IMR-90 (cell line): ENCODE measurements around the gene COL15A1. TPM values are rescaled to one million over a fixed set of nuclear protein-coding genes. Genes with fewer than 3 reads are reported as not detected.

Experiments used
- ATAC-seq: fragments of 200-7000 bp; cut with Tn5 transposase; 2 replicates; pipeline ENCODE4 v1.9.1; 2020; ENCODE audit warnings: low read depth, mild to moderate bottlenecking, moderate library complexity
- BruUV-seq: library from RNA; stranded (reverse); fragments of 400-500 nt; replicated peaks from 2 replicates; lab custom pipeline; 2021; lab: Mats Ljungman, UMichigan
- CTCF ChIA-PET: fragments of 300-600 bp; formaldehyde crosslinking; extraction: SDS; loops from one replicate; lab custom pipeline; 2021; ENCODE audit warnings: antibody characterized with exemption; lab: Yijun Ruan, JAX
- POLR2A ChIA-PET: fragments of 300-600 bp; sonication (Branson Sonifier 250); formaldehyde crosslinking; loops from one replicate; lab custom pipeline; 2022; ENCODE audit warnings: antibody characterized with exemption; ENCODE audit not compliant: unreplicated experiment; lab: Charles Lee
- DNase-seq: peaks from one replicate; pipeline ENCODE4 v3.0.0; 2013
- H2AFZ ChIP-seq: replicated peaks from 2 replicates; pipeline ENCODE3; 2013; ENCODE audit warnings: low read length, mild to moderate bottlenecking; ENCODE audit not compliant: poor library complexity
- H2AK5ac ChIP-seq: 2 replicates; pipeline ENCODE4 v1.6.1; 2013; ENCODE audit warnings: low read depth, low read length, inconsistent platforms
- H2AK9ac ChIP-seq: replicated peaks from 2 replicates; pipeline ENCODE3; 2013; ENCODE audit warnings: mild to moderate bottlenecking, low read depth, low read length, moderate library complexity; ENCODE audit not compliant: poor library complexity
- H2BK120ac ChIP-seq: 2 replicates; pipeline ENCODE4 v1.6.1; 2013; ENCODE audit warnings: low read depth, low read length, inconsistent platforms
- H2BK15ac ChIP-seq: 3 replicates; pipeline ENCODE4 v1.6.1; 2013; ENCODE audit warnings: low read depth, low read length, inconsistent platforms
- H2BK20ac ChIP-seq: 2 replicates; pipeline ENCODE4 v1.6.1; 2013; ENCODE audit warnings: low read depth, mild to moderate bottlenecking, inconsistent platforms, low read length, moderate library complexity
- H2BK5ac ChIP-seq: 2 replicates; pipeline ENCODE4 v1.6.1; 2013; ENCODE audit warnings: mild to moderate bottlenecking, low read depth, low read length, inconsistent platforms; ENCODE audit not compliant: poor library complexity, severe bottlenecking
- H3K14ac ChIP-seq: replicated peaks from 2 replicates; pipeline ENCODE4 v1.6.1; 2013; ENCODE audit warnings: low read depth, low read length, inconsistent platforms
- H3K18ac ChIP-seq: 2 replicates; pipeline ENCODE4 v1.6.1; 2013; ENCODE audit warnings: low read depth, low read length, control low read depth
- H3K23ac ChIP-seq: 2 replicates; pipeline ENCODE4 v1.6.1; 2013; ENCODE audit warnings: low read depth, low read length, inconsistent platforms
- H3K27ac ChIP-seq: 2 replicates; pipeline ENCODE4 v1.5.1; 2013; ENCODE audit warnings: mild to moderate bottlenecking, control low read depth, low read length; ENCODE audit not compliant: insufficient read depth
- H3K27me3 ChIP-seq: 2 replicates; pipeline ENCODE4 v1.6.1; 2013; ENCODE audit warnings: low read length; ENCODE audit not compliant: control insufficient read depth, insufficient read depth
- H3K36me3 ChIP-seq: 2 replicates; pipeline ENCODE4 v1.6.1; 2013; ENCODE audit warnings: low read length, mixed read lengths; ENCODE audit not compliant: control insufficient read depth, insufficient read depth
- H3K4ac ChIP-seq: 2 replicates; pipeline ENCODE4 v1.6.1; 2013; ENCODE audit warnings: low read depth, low read length, inconsistent platforms
- H3K4me1 ChIP-seq: 2 replicates; pipeline ENCODE4 v1.6.1; 2013; ENCODE audit warnings: low read length, mixed read lengths; ENCODE audit not compliant: control insufficient read depth, insufficient read depth
- H3K4me2 ChIP-seq: 2 replicates; pipeline ENCODE4 v1.6.1; 2013; ENCODE audit warnings: low read depth, mild to moderate bottlenecking, control low read depth, low read length, moderate library complexity
- H3K4me3 ChIP-seq: 2 replicates; pipeline ENCODE4 v1.5.1; 2013; ENCODE audit warnings: low read depth, mild to moderate bottlenecking, control low read depth, low read length, moderate library complexity; ENCODE audit not compliant: insufficient read depth
- H3K56ac ChIP-seq: 2 replicates; pipeline ENCODE4 v1.6.1; 2013; ENCODE audit warnings: low read length, inconsistent platforms; ENCODE audit not compliant: insufficient read depth; ENCODE audit errors: extremely low read depth
- H3K79me1 ChIP-seq, 2 experiments: 2 replicates each; pipeline ENCODE4 v1.6.1; 2013; ENCODE audit warnings: low read length in 2 of 2, inconsistent platforms in 1 of 2, low read depth in 1 of 2
- H3K9ac ChIP-seq: 2 replicates; pipeline ENCODE4 v1.6.1; 2013; ENCODE audit warnings: low read depth, low read length, control low read depth
- H3K9me1 ChIP-seq: 2 replicates; pipeline ENCODE4 v1.6.1; 2013; ENCODE audit warnings: low read length, inconsistent platforms; ENCODE audit not compliant: insufficient read depth
- H3K9me3 ChIP-seq: 2 replicates; pipeline ENCODE4 v1.6.1; 2013; ENCODE audit warnings: low read length; ENCODE audit not compliant: control insufficient read depth, insufficient read depth
- H4K20me1 ChIP-seq: 2 replicates; pipeline ENCODE4 v1.6.1; 2013; ENCODE audit warnings: low read length, inconsistent platforms; ENCODE audit not compliant: insufficient read depth
- H4K5ac ChIP-seq: 2 replicates; pipeline ENCODE4 v1.6.1; 2013; ENCODE audit warnings: mild to moderate bottlenecking, low read depth, low read length, control low read depth
- H4K8ac ChIP-seq, 2 experiments: 2 replicates each; pipeline ENCODE4 v1.6.1; 2013; ENCODE audit warnings: low read depth in 2 of 2, low read length in 2 of 2, control low read depth in 1 of 2, inconsistent platforms in 1 of 2
- H4K91ac ChIP-seq: 2 replicates; pipeline ENCODE4 v1.6.1; 2013; ENCODE audit warnings: low read depth, low read length, inconsistent platforms; ENCODE audit not compliant: insufficient read depth
- CEBPB ChIP-seq: IDR thresholded peaks from 2 replicates; pipeline ENCODE4 v1.6.1; 2012; ENCODE audit warnings: low read depth, low read length, improper control_type of control experiment
- CTCF ChIP-seq: conservative IDR thresholded peaks from 2 replicates; pipeline ENCODE4 v1.5.1; 2012; ENCODE audit warnings: mild to moderate bottlenecking, low read depth, low read length, improper control_type of control experiment
- FOS ChIP-seq: fragments of 150-350 bp; IDR thresholded peaks from 2 replicates; pipeline ENCODE4 v1.6.1; 2016; ENCODE audit warnings: low read depth, low read length
- MXI1 ChIP-seq: IDR thresholded peaks from 2 replicates; pipeline ENCODE4 v1.6.1; 2012; ENCODE audit warnings: low read depth, mild to moderate bottlenecking, low read length, moderate library complexity, borderline replicate concordance
- NFE2L2 ChIP-seq: fragments of 150-350 bp; IDR thresholded peaks from 2 replicates; pipeline ENCODE4 v1.6.1; 2016; ENCODE audit warnings: low read depth, mild to moderate bottlenecking, low read length
- POLR2A ChIP-seq: IDR thresholded peaks from 2 replicates; pipeline ENCODE4 v1.6.1; 2012; ENCODE audit warnings: mild to moderate bottlenecking, low read depth, low read length
- RCOR1 ChIP-seq: IDR thresholded peaks from 2 replicates; pipeline ENCODE4 v1.6.1; 2012; ENCODE audit warnings: mild to moderate bottlenecking, low read length, improper control_type of control experiment; ENCODE audit not compliant: insufficient replicate concordance
- RFX5 ChIP-seq: IDR thresholded peaks from 2 replicates; pipeline ENCODE4 v1.8.0; 2012; ENCODE audit warnings: low read depth, mild to moderate bottlenecking, low read length, moderate library complexity
- WGBS, 2 experiments: methylation state at CpG; one replicate each; pipeline versions ENCODE4 v1.1.5 to v1.1.7; 2013; ENCODE audit warnings: missing lambda C conversion rate in 2 of 2; ENCODE audit not compliant: insufficient read length in 1 of 2; ENCODE audit errors: extremely low coverage in 2 of 2; 5-methylcytosine and 5-hydroxymethylcytosine counted together
- dilution Hi-C: fragments of 300-500 bp; cut with HindIII; formaldehyde crosslinking; loops from one replicate; pipeline ENCODE4 v1.14.3; 2018; ENCODE audit warnings: low sequenced_read_pairs; ENCODE audit not compliant: unreplicated experiment
- in situ Hi-C: fragments of 300-500 bp; cut with MboI; formaldehyde crosslinking; loops from 3 replicates; pipeline ENCODE4 v1.14.3; 2019; ENCODE audit warnings: low sequenced_read_pairs, inconsistent platforms, mixed read lengths
- intact Hi-C: fragments of 100-400 bp; cut with micrococcal nuclease; formaldehyde crosslinking; loops from 2 replicates; pipeline ENCODE4 v1.10.0; 2022
- polyA plus RNA-seq, 3 experiments: library from polyadenylated mRNA; depleted of rRNA; stranded (reverse); fragments of >200 nt; gene quantifications; 2 replicates each; pipeline ENCODE4 v1.2.3, GENCODE V29; 2012; ENCODE audit warnings: low replicate concordance in 1 of 3
- total RNA-seq: library from RNA; depleted of rRNA; stranded (reverse); fragments of >200 nt; gene quantifications from 2 replicates; pipeline ENCODE4 v1.2.3, GENCODE V29; 2012

COL15A1 gene
- total and polyA plus RNA-seq, 2 of the 4 experiments (the other 2 are of a cell fraction): 2.2 to 3.7 TPM

DNA sequence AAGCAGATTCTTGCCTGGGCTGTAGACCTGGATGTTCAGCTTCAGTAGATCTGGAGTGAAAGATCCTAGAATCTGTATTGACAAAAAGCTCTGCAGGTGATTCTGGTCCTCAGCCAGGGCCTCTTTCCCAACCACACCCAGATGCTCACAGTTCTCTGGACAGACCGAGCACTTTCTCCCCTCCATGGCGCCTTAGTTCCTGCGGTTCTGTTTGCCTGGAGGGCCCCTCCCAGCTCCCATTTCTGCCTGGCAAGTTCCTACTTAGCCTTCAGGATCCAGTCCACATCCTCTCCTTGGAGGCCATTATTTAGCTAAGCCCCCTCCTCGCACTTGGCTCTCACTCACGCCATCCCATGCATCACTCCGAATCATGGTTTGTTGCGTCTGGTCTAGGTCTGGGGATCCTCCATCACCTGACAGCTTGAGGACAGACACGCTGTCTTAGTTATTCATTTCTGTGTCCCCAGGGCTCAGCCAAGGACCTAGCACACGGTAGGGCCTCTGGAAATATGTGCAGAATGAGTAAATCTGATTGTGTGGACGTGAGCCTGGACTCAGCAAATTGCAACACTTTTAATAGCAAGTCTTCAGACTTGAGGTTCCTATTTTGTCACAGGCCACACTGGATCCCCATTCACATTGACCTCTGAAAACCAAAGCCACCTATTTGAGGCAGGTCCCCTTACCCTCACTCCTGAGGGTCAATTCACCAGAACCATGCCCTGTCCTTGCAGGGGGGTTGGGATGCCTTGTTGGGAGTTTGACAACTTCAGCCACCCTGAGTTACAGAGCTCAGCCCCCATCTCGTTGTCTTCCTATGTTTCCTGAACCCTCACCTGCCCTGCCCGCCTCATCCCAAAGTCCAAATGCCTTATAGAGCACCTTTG lies 50.7 kb downstream of the COL15A1 start:
- Histone ChIP-seq H2BK120ac (0 out of 2 replicates have a peak overlapping the region, but pooled peaks have one; percentile 7), H3K36me3 (peaks cover 42% of the 10 kb centered on the region; the same call in 1 of the 2 replicates), H2AK5ac (peak overlapping the region; percentile 40), H2BK5ac (no peak overlapping the region), H3K18ac (no peak overlapping the region), H3K79me1 (peaks cover 0 to 3% of the 10 kb centered on the region in 2 experiments; a peak in 1 of 4 replicates), H3K56ac (no peak overlapping the region), H4K20me1 (peaks cover 8% of the 10 kb centered on the region; the same call in 1 of the 2 replicates), H3K4me3 (no peak overlapping the region), H2AFZ (peak overlapping the region; percentile 33), H4K5ac (no peak overlapping the region), H2BK15ac (no peak overlapping the region; the same call in 2 of the 3 replicates), H3K4ac (no peak overlapping the region), H3K27me3 (no peaks in the 10 kb centered on the region), H4K91ac (no peak overlapping the region), H3K4me2 (no peak overlapping the region), H2AK9ac (no peak overlapping the region), H3K4me1 (peaks cover 15% of the 10 kb centered on the region), H4K8ac (no peak overlapping the region), H3K14ac (no peak overlapping the region), H3K9ac (no peak overlapping the region), H2BK20ac (0 out of 2 replicates have a peak overlapping the region, but pooled peaks have one; percentile 29), H3K23ac (no peak overlapping the region), H3K27ac (no peak overlapping the region), H3K9me1 (peaks cover 12% of the 10 kb centered on the region), H3K9me3 (peaks cover 2% of the 10 kb centered on the region; the same call in 1 of the 2 replicates)
- DNase-seq (no peak), ATAC-seq (no peak)
- TF ChIP-seq NFE2L2: no peak
- no peak for TF ChIP-seq RCOR1
- TF ChIP-seq RFX5: no peak
- TF ChIP-seq MXI1: no peak
- no peak for TF ChIP-seq POLR2A
- no peak for TF ChIP-seq CEBPB
- TF ChIP-seq FOS: no peak
- no peak for TF ChIP-seq CTCF
- dilution Hi-C loops: no loop called here
- in situ Hi-C loops: loop anchor here (5.0 kb wide), 1 partner anchor 137 kb away; no protein-coding TSS in a partner anchor
- 88% methylated on average over 6 of the region's 12 CpGs; no CpG with 5 or more reads in 1 of the 2 experiments for WGBS, 2 experiments
- ChIA-PET CTCF (interaction anchor here (0.8 kb wide), 1 partner anchor 133 kb away, joined by 4 read pairs; no protein-coding TSS in a partner anchor), POLR2A (no interaction called here)
- BruUV-seq: no TSS peak
- intact Hi-C loops: no loop called here
